IMR-90 (cell line): ENCODE results near the gene MYO1C. TPM values are rescaled to one million over a fixed set of nuclear protein-coding genes. Genes with fewer than 3 reads are reported as not detected.

ENCODE experiments used
- ATAC-seq: fragments of 200-7000 bp; cut with Tn5 transposase; 2 replicates; pipeline ENCODE4 v1.9.1; 2020; ENCODE audit warnings: low read depth, mild to moderate bottlenecking, moderate library complexity
- BruUV-seq: library from RNA; stranded (reverse); fragments of 400-500 nt; replicated peaks from 2 replicates; lab custom pipeline; 2021; lab: Mats Ljungman, UMichigan
- CTCF ChIA-PET: fragments of 300-600 bp; formaldehyde crosslinking; extraction: SDS; loops from one replicate; lab custom pipeline; 2021; ENCODE audit warnings: antibody characterized with exemption; lab: Yijun Ruan, JAX
- POLR2A ChIA-PET: fragments of 300-600 bp; sonication (Branson Sonifier 250); formaldehyde crosslinking; loops from one replicate; lab custom pipeline; 2022; ENCODE audit warnings: antibody characterized with exemption; ENCODE audit not compliant: unreplicated experiment; lab: Charles Lee
- DNase-seq: peaks from one replicate; pipeline ENCODE4 v3.0.0; 2013
- H2AFZ ChIP-seq: replicated peaks from 2 replicates; pipeline ENCODE3; 2013; ENCODE audit warnings: low read length, mild to moderate bottlenecking; ENCODE audit not compliant: poor library complexity
- H2AK5ac ChIP-seq: 2 replicates; pipeline ENCODE4 v1.6.1; 2013; ENCODE audit warnings: low read depth, low read length, inconsistent platforms
- H2AK9ac ChIP-seq: replicated peaks from 2 replicates; pipeline ENCODE3; 2013; ENCODE audit warnings: mild to moderate bottlenecking, low read depth, low read length, moderate library complexity; ENCODE audit not compliant: poor library complexity
- H2BK120ac ChIP-seq: 2 replicates; pipeline ENCODE4 v1.6.1; 2013; ENCODE audit warnings: low read depth, low read length, inconsistent platforms
- H2BK15ac ChIP-seq: 3 replicates; pipeline ENCODE4 v1.6.1; 2013; ENCODE audit warnings: low read depth, low read length, inconsistent platforms
- H2BK20ac ChIP-seq: 2 replicates; pipeline ENCODE4 v1.6.1; 2013; ENCODE audit warnings: low read depth, mild to moderate bottlenecking, inconsistent platforms, low read length, moderate library complexity
- H2BK5ac ChIP-seq: 2 replicates; pipeline ENCODE4 v1.6.1; 2013; ENCODE audit warnings: mild to moderate bottlenecking, low read depth, low read length, inconsistent platforms; ENCODE audit not compliant: poor library complexity, severe bottlenecking
- H3K14ac ChIP-seq: replicated peaks from 2 replicates; pipeline ENCODE4 v1.6.1; 2013; ENCODE audit warnings: low read depth, low read length, inconsistent platforms
- H3K18ac ChIP-seq: 2 replicates; pipeline ENCODE4 v1.6.1; 2013; ENCODE audit warnings: low read depth, low read length, control low read depth
- H3K23ac ChIP-seq: 2 replicates; pipeline ENCODE4 v1.6.1; 2013; ENCODE audit warnings: low read depth, low read length, inconsistent platforms
- H3K27ac ChIP-seq: 2 replicates; pipeline ENCODE4 v1.5.1; 2013; ENCODE audit warnings: mild to moderate bottlenecking, control low read depth, low read length; ENCODE audit not compliant: insufficient read depth
- H3K27me3 ChIP-seq: 2 replicates; pipeline ENCODE4 v1.6.1; 2013; ENCODE audit warnings: low read length; ENCODE audit not compliant: control insufficient read depth, insufficient read depth
- H3K36me3 ChIP-seq: 2 replicates; pipeline ENCODE4 v1.6.1; 2013; ENCODE audit warnings: low read length, mixed read lengths; ENCODE audit not compliant: control insufficient read depth, insufficient read depth
- H3K4ac ChIP-seq: 2 replicates; pipeline ENCODE4 v1.6.1; 2013; ENCODE audit warnings: low read depth, low read length, inconsistent platforms
- H3K4me1 ChIP-seq: 2 replicates; pipeline ENCODE4 v1.6.1; 2013; ENCODE audit warnings: low read length, mixed read lengths; ENCODE audit not compliant: control insufficient read depth, insufficient read depth
- H3K4me2 ChIP-seq: 2 replicates; pipeline ENCODE4 v1.6.1; 2013; ENCODE audit warnings: low read depth, mild to moderate bottlenecking, control low read depth, low read length, moderate library complexity
- H3K4me3 ChIP-seq: 2 replicates; pipeline ENCODE4 v1.5.1; 2013; ENCODE audit warnings: low read depth, mild to moderate bottlenecking, control low read depth, low read length, moderate library complexity; ENCODE audit not compliant: insufficient read depth
- H3K56ac ChIP-seq: 2 replicates; pipeline ENCODE4 v1.6.1; 2013; ENCODE audit warnings: low read length, inconsistent platforms; ENCODE audit not compliant: insufficient read depth; ENCODE audit errors: extremely low read depth
- H3K79me1 ChIP-seq, 2 experiments: 2 replicates each; pipeline ENCODE4 v1.6.1; 2013; ENCODE audit warnings: low read length in 2 of 2, inconsistent platforms in 1 of 2, low read depth in 1 of 2
- H3K9ac ChIP-seq: 2 replicates; pipeline ENCODE4 v1.6.1; 2013; ENCODE audit warnings: low read depth, low read length, control low read depth
- H3K9me1 ChIP-seq: 2 replicates; pipeline ENCODE4 v1.6.1; 2013; ENCODE audit warnings: low read length, inconsistent platforms; ENCODE audit not compliant: insufficient read depth
- H3K9me3 ChIP-seq: 2 replicates; pipeline ENCODE4 v1.6.1; 2013; ENCODE audit warnings: low read length; ENCODE audit not compliant: control insufficient read depth, insufficient read depth
- H4K20me1 ChIP-seq: 2 replicates; pipeline ENCODE4 v1.6.1; 2013; ENCODE audit warnings: low read length, inconsistent platforms; ENCODE audit not compliant: insufficient read depth
- H4K5ac ChIP-seq: 2 replicates; pipeline ENCODE4 v1.6.1; 2013; ENCODE audit warnings: mild to moderate bottlenecking, low read depth, low read length, control low read depth
- H4K8ac ChIP-seq, 2 experiments: 2 replicates each; pipeline ENCODE4 v1.6.1; 2013; ENCODE audit warnings: low read depth in 2 of 2, low read length in 2 of 2, control low read depth in 1 of 2, inconsistent platforms in 1 of 2
- H4K91ac ChIP-seq: 2 replicates; pipeline ENCODE4 v1.6.1; 2013; ENCODE audit warnings: low read depth, low read length, inconsistent platforms; ENCODE audit not compliant: insufficient read depth
- BHLHE40 ChIP-seq: fragments of 150-350 bp; IDR thresholded peaks from 2 replicates; pipeline ENCODE4 v1.6.1; 2016; ENCODE audit warnings: mild to moderate bottlenecking, low read depth, low read length
- FOS ChIP-seq: fragments of 150-350 bp; IDR thresholded peaks from 2 replicates; pipeline ENCODE4 v1.6.1; 2016; ENCODE audit warnings: low read depth, low read length
- MAFK ChIP-seq: IDR thresholded peaks from 2 replicates; pipeline ENCODE4 v1.6.1; 2012; ENCODE audit warnings: low read depth, low read length, improper control_type of control experiment
- MAZ ChIP-seq: IDR thresholded peaks from 2 replicates; pipeline ENCODE4 v1.6.1; 2012; ENCODE audit warnings: low read depth, mild to moderate bottlenecking, low read length, improper control_type of control experiment, moderate library complexity, borderline replicate concordance
- POLR2A ChIP-seq: IDR thresholded peaks from 2 replicates; pipeline ENCODE4 v1.6.1; 2012; ENCODE audit warnings: mild to moderate bottlenecking, low read depth, low read length
- WGBS, 2 experiments: methylation state at CpG; one replicate each; pipeline versions ENCODE4 v1.1.5 to v1.1.7; 2013; ENCODE audit warnings: missing lambda C conversion rate in 2 of 2; ENCODE audit not compliant: insufficient read length in 1 of 2; ENCODE audit errors: extremely low coverage in 2 of 2; 5-methylcytosine and 5-hydroxymethylcytosine counted together
- dilution Hi-C: fragments of 300-500 bp; cut with HindIII; formaldehyde crosslinking; loops from one replicate; pipeline ENCODE4 v1.14.3; 2018; ENCODE audit warnings: low sequenced_read_pairs; ENCODE audit not compliant: unreplicated experiment
- in situ Hi-C: fragments of 300-500 bp; cut with MboI; formaldehyde crosslinking; loops from 3 replicates; pipeline ENCODE4 v1.14.3; 2019; ENCODE audit warnings: low sequenced_read_pairs, inconsistent platforms, mixed read lengths
- intact Hi-C: fragments of 100-400 bp; cut with micrococcal nuclease; formaldehyde crosslinking; loops from 2 replicates; pipeline ENCODE4 v1.10.0; 2022
- polyA plus RNA-seq, 3 experiments: library from polyadenylated mRNA; depleted of rRNA; stranded (reverse); fragments of >200 nt; gene quantifications; 2 replicates each; pipeline ENCODE4 v1.2.3, GENCODE V29; 2012; ENCODE audit warnings: low replicate concordance in 1 of 3
- total RNA-seq: library from RNA; depleted of rRNA; stranded (reverse); fragments of >200 nt; gene quantifications from 2 replicates; pipeline ENCODE4 v1.2.3, GENCODE V29; 2012

MYO1C gene
- total and polyA plus RNA-seq, 2 of the 4 experiments (the other 2 are of a cell fraction), result 162 to 196 TPM

DNA sequence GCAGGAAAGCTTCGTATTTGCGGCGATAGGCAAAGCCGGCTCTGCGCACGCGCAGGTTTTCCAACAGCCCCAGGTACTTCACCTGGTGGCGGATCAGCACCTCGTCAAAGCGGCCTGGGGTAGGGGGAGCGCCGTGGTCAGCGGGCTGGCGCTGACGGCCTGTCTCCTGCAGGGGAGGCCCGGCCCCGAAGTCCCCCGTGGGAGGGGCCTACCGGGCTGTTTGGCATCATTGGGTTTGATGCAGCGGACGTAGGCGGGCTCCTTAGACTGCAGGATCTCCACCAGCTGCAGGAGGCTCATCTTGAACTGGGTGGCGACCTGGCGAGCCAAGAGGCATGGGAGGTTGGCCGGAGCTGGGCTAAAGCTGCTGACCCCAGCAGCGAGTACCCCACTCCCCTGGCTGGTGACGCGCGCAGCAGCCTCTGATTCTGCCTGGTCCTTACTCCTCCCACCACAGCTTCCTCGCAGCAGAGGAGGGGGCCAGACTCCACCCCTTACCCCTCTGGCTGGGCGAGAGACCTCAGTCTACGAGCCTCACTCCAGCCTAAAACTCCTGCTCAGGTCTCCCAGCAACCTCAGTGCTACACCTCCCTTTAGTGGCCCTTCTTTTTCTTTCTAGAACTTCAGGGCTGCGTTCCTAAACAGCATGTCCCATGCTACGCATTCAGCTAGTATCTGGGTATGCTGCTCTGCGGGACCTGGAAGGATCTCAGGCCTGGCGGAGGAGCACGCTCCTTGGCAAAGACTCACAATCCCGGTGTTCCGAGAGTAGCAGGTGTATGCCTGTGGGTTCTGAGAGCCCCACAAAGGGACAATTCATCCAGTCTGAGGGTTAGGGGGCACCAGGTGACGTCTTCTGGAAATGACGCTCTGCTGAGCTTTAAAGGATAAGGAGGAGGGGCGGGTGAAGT, 20.3 kb downstream of the MYO1C start:
- no TSS peak for BruUV-seq
- Histone ChIP-seq H2BK5ac (no peak overlapping the region), H4K5ac (no peak overlapping the region), H3K18ac (no peak overlapping the region), H3K56ac (no peak overlapping the region), H3K36me3 (peaks cover 79% of the 10 kb centered on the region), H3K4me3 (no peak overlapping the region), H2BK20ac (no peak overlapping the region), H3K4ac (no peak overlapping the region), H3K9me1 (no peaks in the 10 kb centered on the region), H4K20me1 (peaks cover 26% of the 10 kb centered on the region), H2AK5ac (no peak overlapping the region), H4K8ac (no peak overlapping the region), H3K9ac (no peak overlapping the region), H3K4me1 (no peaks in the 10 kb centered on the region), H2BK15ac (no peak overlapping the region), H3K9me3 (no peaks in the 10 kb centered on the region), H3K27ac (no peak overlapping the region), H3K27me3 (no peaks in the 10 kb centered on the region), H3K79me1 (peaks cover 22 to 42% of the 10 kb centered on the region in 2 experiments), H2BK120ac (no peak overlapping the region), H2AK9ac (no peak overlapping the region), H3K4me2 (no peak overlapping the region), H3K14ac (no peak overlapping the region), H3K23ac (no peak overlapping the region), H4K91ac (no peak overlapping the region), H2AFZ (peak overlapping the region; percentile 3)
- in situ Hi-C loops (no loop called here), dilution Hi-C loops (no loop called here), intact Hi-C loops (no loop called here)
- POLR2A ChIA-PET, result no interaction called here
- TF ChIP-seq MAZ (no peak), MAFK (no peak), POLR2A (no peak), FOS (no peak), BHLHE40 (no peak)
- no peak for DNase-seq
- CTCF ChIA-PET, result no interaction called here
- ATAC-seq, result no peak
- 88% methylated on average over 8 of the region's 42 CpGs; no CpG with 5 or more reads in 1 of the 2 experiments for WGBS, 2 experiments
